ENCODE results near the gene MGME1. TPM values are rescaled to one million over a fixed set of nuclear protein-coding genes. Genes with fewer than 3 reads are reported as not detected.
"Not testable (repeated sequence)": the region's sequence is repeated elsewhere in the genome, so short reads cannot be mapped to it uniquely, and the experiment has no call there.

Gene MGME1
- total and polyA plus RNA-seq, 2 of the 13 experiments (the other 11 are each of a cell fraction or from before 2014, with no cell fraction given) = 36.7 to 66.6 TPM

GRCh38 chr20:17960400-17960885, 8.4 kb upstream of the MGME1 start (continued):
- peak; percentile 21; the same call in 1 of the 2 replicates for TF ChIP-seq MEIS1 (CRISPR knock-in tag; IDR thresholded peaks at IDR 0.05; ENCODE audit: borderline replicate concordance)
- 0 out of 2 replicates have a peak, but pooled peaks have one; percentile 21 for TF ChIP-seq ZNF563 (CRISPR knock-in tag; IDR thresholded peaks at IDR 0.05)
- TF ChIP-seq SALL1 (CRISPR knock-in tag; IDR thresholded peaks at IDR 0.05) = 0 out of 2 replicates have a peak, but pooled peaks have one; percentile 2
- TF ChIP-seq, protein P1, sequence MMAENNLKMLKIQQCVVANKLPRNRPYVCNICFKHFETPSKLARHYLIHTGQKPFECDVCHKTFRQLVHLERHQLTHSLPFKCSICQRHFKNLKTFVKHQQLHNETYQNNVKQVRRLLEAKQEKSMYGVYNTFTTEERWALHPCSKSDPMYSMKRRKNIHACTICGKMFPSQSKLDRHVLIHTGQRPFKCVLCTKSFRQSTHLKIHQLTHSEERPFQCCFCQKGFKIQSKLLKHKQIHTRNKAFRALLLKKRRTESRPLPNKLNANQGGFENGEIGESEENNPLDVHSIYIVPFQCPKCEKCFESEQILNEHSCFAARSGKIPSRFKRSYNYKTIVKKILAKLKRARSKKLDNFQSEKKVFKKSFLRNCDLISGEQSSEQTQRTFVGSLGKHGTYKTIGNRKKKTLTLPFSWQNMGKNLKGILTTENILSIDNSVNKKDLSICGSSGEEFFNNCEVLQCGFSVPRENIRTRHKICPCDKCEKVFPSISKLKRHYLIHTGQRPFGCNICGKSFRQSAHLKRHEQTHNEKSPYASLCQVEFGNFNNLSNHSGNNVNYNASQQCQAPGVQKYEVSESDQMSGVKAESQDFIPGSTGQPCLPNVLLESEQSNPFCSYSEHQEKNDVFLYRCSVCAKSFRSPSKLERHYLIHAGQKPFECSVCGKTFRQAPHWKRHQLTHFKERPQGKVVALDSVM (CRISPR knock-in tag; IDR thresholded peaks at IDR 0.05) = peak; percentile 46; the same call in 1 of the 2 replicates
- 0 out of 2 replicates have a peak, but pooled peaks have one; percentile 13 for TF ChIP-seq MXD3 (CRISPR knock-in tag; IDR thresholded peaks at IDR 0.05)
- TF ChIP-seq ZNF362 (CRISPR knock-in tag; IDR thresholded peaks at IDR 0.05; ENCODE audit: borderline replicate concordance) = peak; percentile 26; the same call in 1 of the 2 replicates
- TF ChIP-seq, protein P2, sequence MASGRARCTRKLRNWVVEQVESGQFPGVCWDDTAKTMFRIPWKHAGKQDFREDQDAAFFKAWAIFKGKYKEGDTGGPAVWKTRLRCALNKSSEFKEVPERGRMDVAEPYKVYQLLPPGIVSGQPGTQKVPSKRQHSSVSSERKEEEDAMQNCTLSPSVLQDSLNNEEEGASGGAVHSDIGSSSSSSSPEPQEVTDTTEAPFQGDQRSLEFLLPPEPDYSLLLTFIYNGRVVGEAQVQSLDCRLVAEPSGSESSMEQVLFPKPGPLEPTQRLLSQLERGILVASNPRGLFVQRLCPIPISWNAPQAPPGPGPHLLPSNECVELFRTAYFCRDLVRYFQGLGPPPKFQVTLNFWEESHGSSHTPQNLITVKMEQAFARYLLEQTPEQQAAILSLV (CRISPR knock-in tag; IDR thresholded peaks at IDR 0.05; ENCODE audit: borderline replicate concordance) = 0 out of 2 replicates have a peak, but pooled peaks have one; percentile 38
- TF ChIP-seq ZBTB20 (CRISPR knock-in tag; IDR thresholded peaks at IDR 0.05; ENCODE audit: borderline replicate concordance, low read depth) = peak; percentile 62; the same call in 1 of the 2 replicates
- peak; percentile 2; the same call in 1 of the 2 replicates for TF ChIP-seq ZNF761 (CRISPR knock-in tag; conservative IDR thresholded peaks at IDR 0.05)
- TF ChIP-seq, protein P3, sequence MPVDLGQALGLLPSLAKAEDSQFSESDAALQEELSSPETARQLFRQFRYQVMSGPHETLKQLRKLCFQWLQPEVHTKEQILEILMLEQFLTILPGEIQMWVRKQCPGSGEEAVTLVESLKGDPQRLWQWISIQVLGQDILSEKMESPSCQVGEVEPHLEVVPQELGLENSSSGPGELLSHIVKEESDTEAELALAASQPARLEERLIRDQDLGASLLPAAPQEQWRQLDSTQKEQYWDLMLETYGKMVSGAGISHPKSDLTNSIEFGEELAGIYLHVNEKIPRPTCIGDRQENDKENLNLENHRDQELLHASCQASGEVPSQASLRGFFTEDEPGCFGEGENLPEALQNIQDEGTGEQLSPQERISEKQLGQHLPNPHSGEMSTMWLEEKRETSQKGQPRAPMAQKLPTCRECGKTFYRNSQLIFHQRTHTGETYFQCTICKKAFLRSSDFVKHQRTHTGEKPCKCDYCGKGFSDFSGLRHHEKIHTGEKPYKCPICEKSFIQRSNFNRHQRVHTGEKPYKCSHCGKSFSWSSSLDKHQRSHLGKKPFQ (CRISPR knock-in tag; IDR thresholded peaks at IDR 0.05; ENCODE audit: insufficient replicate concordance) = peak; percentile 35
- 0 out of 2 replicates have a peak, but pooled peaks have one; percentile 13 for TF ChIP-seq ARNTL (CRISPR knock-in tag; IDR thresholded peaks at IDR 0.05)
- TF ChIP-seq FOXA1 (IDR thresholded peaks at IDR 0.05) = not testable (repeated sequence)
- TF ChIP-seq FOXA1 (CRISPR knock-in tag; IDR thresholded peaks at IDR 0.05) = 0 out of 2 replicates have a peak, but pooled peaks have one; percentile 21
- 0 out of 2 replicates have a peak, but pooled peaks have one; percentile 24 for TF ChIP-seq ZNF710 (CRISPR knock-in tag; IDR thresholded peaks at IDR 0.05; ENCODE audit: borderline replicate concordance)

All from HepG2 (cell line).